T-helper 1 cell treated with Interleukin-12 subunit alpha and Interleukin-12 subunit beta and Interleukin-4 antibody, amounts not matched to agents 30 μg/mL and 1 μg/mL, for 36 hours (primary cell): ENCODE measurements around the gene ZNF503.

Experiments
- H3K27ac Mint-ChIP-seq: one replicate; pipeline ENCODE4 v1.8.0; 2021; ENCODE audit warnings: mild to moderate bottlenecking, mixed read lengths
- H3K27me3 Mint-ChIP-seq: one replicate; pipeline ENCODE4 v1.8.0; 2021; ENCODE audit warnings: low read depth, mixed read lengths
- H3K36me3 Mint-ChIP-seq: one replicate; pipeline ENCODE4 v1.8.0; 2021; ENCODE audit warnings: low read depth, mixed read lengths
- H3K4me1 Mint-ChIP-seq: one replicate; pipeline ENCODE4 v1.8.0; 2021; ENCODE audit warnings: low read depth, mixed read lengths
- H3K4me3 Mint-ChIP-seq: one replicate; pipeline ENCODE4 v1.8.0; 2021; ENCODE audit warnings: mild to moderate bottlenecking, moderate library complexity, mixed read lengths
- H3K9me3 Mint-ChIP-seq: one replicate; pipeline ENCODE4 v1.8.0; 2021; ENCODE audit warnings: mixed read lengths

Gene ZNF503

DNA sequence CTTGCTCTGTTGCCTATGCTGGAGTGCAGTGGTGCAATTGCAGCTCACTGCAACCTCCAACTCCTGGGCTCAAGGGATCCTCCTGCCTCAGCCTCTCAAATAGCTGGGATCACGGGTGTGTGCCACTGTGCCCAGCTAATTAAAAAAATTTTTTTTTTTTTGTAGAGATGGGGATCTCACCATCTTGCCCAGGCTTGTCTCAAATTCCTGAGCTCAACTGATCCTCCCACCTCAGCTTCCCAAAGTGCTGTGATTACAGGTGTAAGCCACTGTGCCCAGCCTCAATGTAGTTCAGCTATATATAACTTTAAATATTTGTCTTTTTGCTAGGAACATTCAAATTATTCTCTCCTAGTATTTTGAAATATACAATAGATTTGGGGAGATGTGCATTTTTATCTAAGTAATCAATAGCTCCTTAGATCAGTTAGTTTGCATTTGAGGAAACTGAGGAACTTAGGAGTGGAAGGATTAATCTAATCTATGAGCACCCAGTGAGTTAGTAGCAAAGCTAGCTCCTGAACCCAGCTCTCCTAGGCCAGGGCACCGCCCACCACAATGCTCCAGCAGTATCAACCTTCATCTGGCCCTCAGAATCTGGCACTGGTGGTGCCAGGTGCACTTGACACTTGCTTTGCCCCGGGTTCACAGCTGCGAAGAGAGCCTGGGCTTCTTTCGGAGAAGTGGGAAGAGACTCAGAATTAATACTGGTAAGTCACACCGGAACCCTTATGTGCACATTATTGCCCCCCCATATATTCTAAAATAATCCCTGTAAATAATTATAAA, 23.9 kb upstream of the ZNF503 start:
- no peaks in the 10 kb centered on the region for H3K9me3 Mint-ChIP-seq
- no peaks in the 10 kb centered on the region for H3K4me1 Mint-ChIP-seq
- H3K4me3 Mint-ChIP-seq, result no peak overlapping the region
- H3K27me3 Mint-ChIP-seq, result peaks cover 30% of the 10 kb centered on the region
- no peaks in the 10 kb centered on the region for H3K36me3 Mint-ChIP-seq
- no peak overlapping the region for H3K27ac Mint-ChIP-seq

DNA sequence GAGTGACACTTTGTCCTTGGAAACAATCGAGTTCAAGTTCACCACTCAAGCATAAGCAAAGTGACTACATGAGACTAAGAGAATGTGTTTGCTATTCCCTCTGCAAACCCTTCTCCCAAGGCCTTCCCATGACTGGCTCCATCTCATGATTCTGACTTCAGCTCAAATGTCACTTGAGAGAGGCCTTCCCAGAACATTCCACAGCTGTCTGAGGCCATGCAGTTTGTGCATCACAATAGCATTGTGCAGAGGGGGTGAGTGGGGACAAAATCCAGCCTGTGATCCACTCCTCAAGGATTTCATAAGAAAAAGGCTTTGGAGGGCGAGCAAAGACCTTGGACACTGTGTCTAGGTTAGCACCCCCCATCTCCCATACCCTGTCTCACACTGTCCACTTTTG, 23.0 kb upstream of the ZNF503 start:
- Mint-ChIP-seq H3K4me1 (no peaks in the 10 kb centered on the region), H3K27me3 (peaks cover 21% of the 10 kb centered on the region), H3K36me3 (no peaks in the 10 kb centered on the region), H3K9me3 (no peaks in the 10 kb centered on the region), H3K27ac (no peak overlapping the region), H3K4me3 (no peak overlapping the region)

DNA sequence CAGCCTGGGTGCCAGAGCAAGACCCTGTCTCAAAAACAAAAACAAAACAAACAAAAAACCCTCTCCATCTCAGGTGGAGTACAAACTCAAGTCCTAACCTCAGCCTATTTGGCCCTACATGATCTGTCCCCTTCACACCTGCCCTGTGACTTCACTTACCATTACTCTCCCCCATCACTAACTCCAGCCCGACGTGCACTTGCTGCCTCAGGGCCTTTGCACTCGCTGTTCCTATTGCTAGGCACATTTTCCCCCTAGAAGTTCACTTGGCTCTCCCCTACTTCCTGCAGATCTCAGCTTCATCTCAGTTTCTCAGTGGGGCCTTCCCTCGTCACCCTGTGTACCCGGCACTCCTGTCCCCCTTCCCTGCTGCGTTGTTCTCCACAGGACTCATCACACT, 21.3 kb upstream of the ZNF503 start:
- Mint-ChIP-seq H3K36me3 (no peaks in the 10 kb centered on the region), H3K4me3 (no peak overlapping the region), H3K4me1 (no peaks in the 10 kb centered on the region), H3K27ac (no peak overlapping the region), H3K27me3 (peaks cover 7% of the 10 kb centered on the region), H3K9me3 (no peaks in the 10 kb centered on the region)

DNA sequence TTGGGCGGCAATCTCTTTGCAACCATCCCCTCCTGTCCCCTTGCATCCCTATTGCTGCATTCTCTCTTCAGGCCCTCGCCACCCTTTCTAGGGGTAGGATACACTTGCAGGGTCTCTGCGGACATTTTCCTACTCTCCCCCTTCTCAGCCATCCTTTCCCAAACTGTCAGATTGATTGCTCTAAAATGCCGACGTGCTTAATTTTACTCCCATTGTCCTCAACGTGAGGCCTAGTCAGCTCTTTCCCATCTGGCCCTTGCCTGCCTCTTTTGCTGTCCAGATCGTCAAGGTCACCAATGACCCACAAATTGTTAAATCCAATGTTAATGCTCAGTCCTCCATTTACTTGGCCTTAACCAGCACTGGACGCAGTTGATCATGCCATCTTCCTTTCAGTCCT, 17.1 kb upstream of the ZNF503 start:
- Mint-ChIP-seq H3K27ac (no peak overlapping the region), H3K9me3 (no peaks in the 10 kb centered on the region), H3K4me1 (no peaks in the 10 kb centered on the region), H3K4me3 (no peak overlapping the region), H3K36me3 (no peaks in the 10 kb centered on the region), H3K27me3 (peaks cover 4% of the 10 kb centered on the region)

DNA sequence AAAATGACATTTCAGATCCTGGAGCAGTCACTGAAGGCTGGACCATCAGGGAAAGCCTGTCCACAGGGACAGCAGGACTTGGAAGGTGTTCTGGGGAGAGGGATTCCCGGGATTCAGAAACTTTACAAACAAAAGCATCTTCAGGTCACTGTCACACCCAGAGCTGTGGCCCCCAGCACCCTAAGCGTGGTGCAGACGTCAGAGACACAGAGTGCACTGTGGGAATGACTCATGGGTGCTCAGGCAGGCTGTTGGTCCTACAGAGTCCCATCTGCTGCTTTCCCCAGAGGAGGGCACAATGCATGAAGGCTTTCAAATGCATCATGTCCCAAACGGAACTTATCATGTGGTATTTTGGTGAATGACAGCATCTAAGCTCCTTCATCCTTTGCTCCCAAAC, 16.7 kb upstream of the ZNF503 start:
- no peaks in the 10 kb centered on the region for H3K36me3 Mint-ChIP-seq
- H3K4me3 Mint-ChIP-seq, result no peak overlapping the region
- no peaks in the 10 kb centered on the region for H3K9me3 Mint-ChIP-seq
- H3K27ac Mint-ChIP-seq, result no peak overlapping the region
- H3K27me3 Mint-ChIP-seq, result peaks cover 4% of the 10 kb centered on the region
- no peaks in the 10 kb centered on the region for H3K4me1 Mint-ChIP-seq

DNA sequence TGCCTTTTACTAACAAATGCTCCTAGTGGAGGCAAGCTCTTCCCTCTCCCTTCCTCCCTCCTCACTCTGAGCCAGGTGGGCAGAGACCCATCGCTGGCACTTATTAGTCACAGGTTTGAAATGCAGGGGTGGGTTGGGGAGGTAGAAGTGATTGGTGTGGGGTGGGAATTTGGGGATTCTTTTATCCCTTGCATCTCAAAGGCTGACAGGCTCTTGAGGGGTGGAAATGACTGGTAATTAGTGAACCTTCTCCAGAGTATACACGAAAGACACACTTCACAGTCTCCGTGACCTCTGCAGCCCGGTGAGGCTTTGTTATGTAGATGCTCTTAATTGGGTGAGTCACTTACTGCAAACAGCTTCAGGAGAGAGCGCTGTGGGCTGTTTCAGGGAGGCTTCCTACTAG, 16.0 kb upstream of the ZNF503 start:
- no peak overlapping the region for H3K27ac Mint-ChIP-seq
- peaks cover 6% of the 10 kb centered on the region for H3K27me3 Mint-ChIP-seq
- H3K36me3 Mint-ChIP-seq, result no peaks in the 10 kb centered on the region
- no peaks in the 10 kb centered on the region for H3K4me1 Mint-ChIP-seq
- no peak overlapping the region for H3K4me3 Mint-ChIP-seq
- H3K9me3 Mint-ChIP-seq, result no peaks in the 10 kb centered on the region

DNA sequence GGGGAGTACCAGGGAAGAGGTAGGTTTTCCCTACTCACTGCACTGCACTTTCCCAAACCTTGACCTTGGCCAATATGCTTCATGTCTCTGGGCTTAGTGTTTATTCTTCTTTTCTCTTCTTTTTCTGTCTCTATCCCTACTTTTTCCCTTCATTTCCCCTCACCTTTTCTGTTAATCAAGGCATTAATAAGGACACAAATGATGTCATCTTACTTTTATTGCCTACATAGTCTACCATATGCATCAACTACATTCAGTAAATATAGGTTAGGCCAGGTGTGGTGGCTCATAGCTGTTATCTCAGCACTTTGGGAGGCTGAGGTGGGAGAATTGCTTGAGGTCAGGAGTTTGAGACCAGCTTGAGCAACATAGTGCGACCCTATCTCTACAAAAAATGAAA, 13.0 kb upstream of the ZNF503 start:
- H3K4me3 Mint-ChIP-seq, result no peak overlapping the region
- H3K27me3 Mint-ChIP-seq, result peaks cover 31% of the 10 kb centered on the region
- H3K27ac Mint-ChIP-seq, result no peak overlapping the region
- peaks cover 5% of the 10 kb centered on the region for H3K4me1 Mint-ChIP-seq
- no peaks in the 10 kb centered on the region for H3K36me3 Mint-ChIP-seq
- H3K9me3 Mint-ChIP-seq, result no peaks in the 10 kb centered on the region

DNA sequence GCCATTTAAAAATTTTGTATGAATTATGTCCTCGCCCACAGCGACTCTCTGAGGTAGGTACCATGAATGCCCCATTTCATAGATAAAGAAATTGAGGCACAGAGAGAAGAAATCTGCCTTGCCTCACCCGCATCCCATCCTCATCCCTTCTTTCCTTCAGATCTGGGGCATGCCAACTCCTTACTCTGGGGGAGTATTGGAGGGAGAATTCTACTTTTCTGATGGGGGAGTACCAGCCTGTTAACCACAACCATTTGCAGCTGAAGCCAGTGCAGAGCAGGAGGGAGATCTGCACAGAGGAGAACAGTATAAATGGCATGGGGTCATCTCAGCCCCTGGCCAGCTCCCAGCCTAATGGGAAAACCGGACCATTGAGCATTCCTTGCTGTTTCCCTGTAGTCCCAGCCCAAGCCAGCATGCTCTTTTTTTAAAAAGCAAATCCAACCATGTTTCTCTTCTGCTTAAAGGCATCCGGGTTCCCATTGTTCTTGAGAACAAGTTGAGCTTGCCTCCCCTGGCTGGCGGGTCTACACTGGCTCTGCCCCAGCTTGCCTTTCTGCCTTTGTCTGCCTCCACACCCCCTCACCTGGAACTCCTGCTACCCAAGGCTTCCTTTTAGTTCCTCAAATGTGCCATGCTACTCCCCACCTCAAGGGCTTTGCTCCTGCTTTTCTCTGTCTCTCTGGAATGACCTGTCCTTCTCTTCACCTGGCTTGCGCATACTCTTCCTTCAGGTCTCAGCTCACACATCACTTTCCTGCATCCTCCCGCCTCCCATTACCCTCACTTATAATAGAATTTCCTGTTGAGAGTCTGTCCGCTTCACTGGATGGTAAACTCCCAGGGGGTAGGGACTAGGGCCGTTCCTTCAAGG, 8.8 kb upstream of the ZNF503 start:
- H3K36me3 Mint-ChIP-seq, result peaks cover 2% of the 10 kb centered on the region
- peaks cover 68% of the 10 kb centered on the region for H3K27me3 Mint-ChIP-seq
- H3K4me3 Mint-ChIP-seq, result peak overlapping the region; percentile 65
- no peaks in the 10 kb centered on the region for H3K9me3 Mint-ChIP-seq
- peaks cover 13% of the 10 kb centered on the region for H3K4me1 Mint-ChIP-seq
- H3K27ac Mint-ChIP-seq, result peak overlapping the region; percentile 23

DNA sequence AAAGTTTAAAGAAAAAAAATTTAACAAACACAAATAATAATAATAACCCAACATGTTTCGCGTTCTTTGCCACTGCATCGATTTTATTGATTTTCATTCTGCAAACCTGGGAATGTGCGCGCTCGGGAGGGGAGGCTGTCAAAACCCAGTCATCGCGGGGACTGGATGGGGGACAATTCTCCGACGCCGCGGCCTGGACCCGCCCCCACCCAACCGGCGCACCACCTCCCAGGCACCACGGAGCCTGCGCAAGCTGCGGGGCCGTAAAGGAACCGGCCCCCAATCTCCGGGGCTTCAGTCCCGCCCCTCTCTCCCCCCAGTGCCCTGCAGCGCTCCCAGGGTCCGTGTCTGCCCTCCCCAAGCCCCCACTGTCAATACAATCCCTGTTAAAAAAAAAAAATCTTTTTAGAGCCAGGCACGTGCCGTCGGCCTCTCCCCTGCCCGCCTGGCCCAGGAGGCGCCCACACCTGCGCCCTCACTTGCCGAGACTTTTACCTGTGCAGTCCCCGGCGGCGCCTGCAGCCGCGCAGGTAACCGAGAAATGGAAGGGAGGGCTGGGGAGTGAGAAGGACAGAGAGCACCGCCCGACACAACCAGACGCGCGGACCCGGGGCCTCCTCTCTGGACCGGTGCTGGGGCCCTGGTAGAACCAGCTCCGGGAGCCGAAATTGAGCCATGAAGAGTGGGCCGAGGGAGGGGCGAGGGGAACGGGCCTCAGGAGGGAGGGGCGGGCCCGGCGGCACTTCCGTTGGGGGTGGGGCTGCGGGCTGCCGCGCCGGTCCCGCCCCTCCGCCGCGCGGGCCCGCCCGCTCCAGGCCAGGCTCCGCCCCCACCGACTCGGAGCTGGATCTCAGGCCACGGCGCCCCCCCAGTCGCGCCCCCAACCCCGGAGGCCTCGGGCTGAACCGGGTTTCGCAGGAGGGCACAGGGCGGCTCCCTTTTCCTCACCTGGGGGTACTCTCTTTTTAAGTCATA, 7.6 kb upstream of the ZNF503 start:
- Mint-ChIP-seq H3K9me3 (no peaks in the 10 kb centered on the region), H3K4me3 (peak overlapping the region; percentile 65), H3K27me3 (peaks cover 73% of the 10 kb centered on the region), H3K36me3 (peaks cover 2% of the 10 kb centered on the region), H3K4me1 (peaks cover 13% of the 10 kb centered on the region), H3K27ac (peak overlapping the region; percentile 23)

DNA sequence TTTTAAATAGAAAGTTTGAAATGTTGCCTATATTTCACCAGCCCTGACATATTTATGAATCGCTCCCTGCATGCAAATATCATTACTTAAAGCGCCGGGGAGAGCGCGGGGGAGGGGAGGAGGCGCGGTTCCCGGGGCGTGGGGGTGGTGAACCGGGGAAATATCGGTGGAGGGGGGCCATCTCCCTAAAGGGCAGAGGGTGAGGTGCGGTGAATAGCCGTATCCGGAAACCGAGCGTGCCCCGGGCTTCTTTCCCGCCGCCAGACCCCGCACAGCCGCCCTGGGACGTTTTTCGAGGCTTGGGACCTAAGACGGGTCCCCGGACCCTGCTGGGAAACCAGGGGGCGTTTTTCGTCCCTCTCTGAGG, 6.9 kb upstream of the ZNF503 start:
- Mint-ChIP-seq H3K4me3 (no peak overlapping the region), H3K27ac (no peak overlapping the region), H3K36me3 (peaks cover 5% of the 10 kb centered on the region), H3K27me3 (peaks cover 79% of the 10 kb centered on the region), H3K9me3 (no peaks in the 10 kb centered on the region), H3K4me1 (peaks cover 13% of the 10 kb centered on the region)

DNA sequence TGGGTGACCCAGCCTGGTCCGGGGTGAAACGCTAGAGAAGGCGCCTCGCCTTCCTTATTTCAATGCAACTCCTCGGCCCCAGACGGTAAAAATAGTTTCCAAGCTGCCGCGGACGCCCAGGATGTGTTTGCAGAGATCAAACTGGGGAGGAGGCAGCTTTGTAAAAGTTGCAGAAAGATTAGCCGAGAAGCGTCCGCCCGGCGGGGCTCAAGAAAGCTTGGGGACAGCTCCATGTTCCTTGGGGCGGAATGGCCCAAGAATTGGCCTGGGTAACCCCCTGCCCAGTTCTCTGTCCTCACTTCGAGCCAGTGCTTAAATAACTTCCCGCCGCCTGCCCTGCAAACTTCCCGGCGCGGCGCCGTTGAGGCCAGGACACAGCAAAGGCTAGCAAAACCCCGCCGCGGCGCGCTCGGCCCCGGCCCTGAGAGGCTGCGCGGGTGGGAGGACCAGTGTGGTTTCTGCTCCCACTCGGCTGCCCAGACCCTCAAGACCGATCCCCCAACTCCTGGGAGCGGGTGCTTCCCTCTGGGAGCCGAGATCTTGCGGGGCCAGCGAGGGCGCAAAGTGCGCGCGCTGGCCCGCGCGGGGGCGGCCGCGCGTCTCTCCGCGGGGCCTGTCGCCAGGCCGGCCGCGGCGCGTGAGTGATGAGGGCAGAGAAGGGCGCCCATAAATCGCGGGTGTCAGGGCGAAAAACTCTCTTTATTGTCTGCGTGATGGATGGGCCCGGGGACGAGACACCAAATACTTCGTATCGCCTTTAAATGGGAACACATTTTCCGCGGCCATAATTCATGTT, 6.3 kb upstream of the ZNF503 start:
- Mint-ChIP-seq H3K27ac (no peak overlapping the region), H3K27me3 (peaks cover 83% of the 10 kb centered on the region), H3K4me3 (peak overlapping the region; percentile 49), H3K4me1 (peaks cover 17% of the 10 kb centered on the region), H3K36me3 (peaks cover 5% of the 10 kb centered on the region), H3K9me3 (no peaks in the 10 kb centered on the region)

DNA sequence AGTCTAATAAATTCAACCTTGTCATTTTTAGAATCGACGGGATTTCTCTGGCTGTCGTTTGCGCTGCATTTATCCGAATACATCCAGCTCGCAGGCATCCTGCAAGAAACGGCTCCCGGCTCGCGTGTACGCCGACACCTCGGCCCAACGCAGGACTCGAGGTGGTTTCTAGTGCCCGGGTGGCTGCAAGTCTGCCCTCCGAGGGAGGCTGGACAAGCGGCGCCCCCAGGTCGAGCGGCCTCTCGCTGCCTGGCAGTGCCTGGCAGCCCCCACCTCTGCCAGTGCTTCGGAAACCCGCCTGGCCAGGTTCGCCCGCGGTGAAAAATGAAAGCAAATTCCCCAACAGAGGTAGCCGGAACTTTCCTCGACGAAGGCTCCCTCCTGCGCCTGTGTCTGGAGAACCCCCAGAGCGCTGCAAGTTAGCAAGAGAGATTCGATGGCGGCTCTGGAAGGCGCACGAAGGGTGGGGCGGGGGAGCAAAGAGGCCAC, 5.7 kb upstream of the ZNF503 start:
- Mint-ChIP-seq H3K36me3 (peaks cover 5% of the 10 kb centered on the region), H3K27me3 (peaks cover 83% of the 10 kb centered on the region), H3K27ac (no peak overlapping the region), H3K4me3 (peak overlapping the region; percentile 49), H3K9me3 (no peaks in the 10 kb centered on the region), H3K4me1 (peaks cover 21% of the 10 kb centered on the region)

DNA sequence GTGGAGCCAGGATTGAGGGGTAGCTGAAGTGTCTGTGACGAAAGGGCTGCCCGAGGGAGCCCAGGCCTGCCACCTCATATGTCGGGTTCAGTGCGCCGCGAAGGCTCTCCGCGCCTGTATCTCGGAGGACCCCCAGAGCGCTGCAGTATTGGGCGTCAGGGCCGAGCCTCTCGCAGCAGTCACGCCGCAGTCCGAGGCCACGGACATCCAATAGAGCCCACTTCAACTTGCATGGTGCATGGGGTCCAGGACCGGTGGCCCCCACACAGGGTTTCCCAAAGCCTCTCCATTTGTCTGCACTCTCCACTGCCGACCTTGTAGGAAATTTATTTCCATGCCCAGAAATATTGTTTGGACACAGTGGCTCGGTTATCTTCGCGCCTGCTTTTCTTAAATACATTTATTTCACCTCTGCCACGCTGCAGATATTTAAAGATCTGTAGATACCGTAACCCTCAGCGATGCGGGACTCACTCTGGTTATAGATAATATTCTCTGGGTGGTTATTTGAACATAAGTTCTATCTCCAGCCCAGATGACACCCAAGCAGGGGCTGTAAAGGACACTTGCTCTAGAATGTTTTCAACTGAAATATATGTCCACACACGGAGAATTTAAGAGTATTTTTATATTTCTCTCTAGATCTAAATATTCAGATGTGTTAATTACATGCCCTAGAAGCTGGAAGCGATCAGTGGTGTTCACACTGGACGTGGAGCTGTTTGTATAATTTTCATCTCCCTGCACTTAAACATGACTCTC, 5.1 kb upstream of the ZNF503 start:
- H3K4me3 Mint-ChIP-seq, result no peak overlapping the region
- peaks cover 23% of the 10 kb centered on the region for H3K4me1 Mint-ChIP-seq

More for the DNA sequence above, 5.1 kb upstream of the ZNF503 start:
- Mint-ChIP-seq H3K36me3 (peaks cover 5% of the 10 kb centered on the region), H3K9me3 (no peaks in the 10 kb centered on the region), H3K27me3 (peaks cover 87% of the 10 kb centered on the region), H3K27ac (no peak overlapping the region)
